ENCODE measurements around the gene RCC1. TPM values are rescaled to one million over a fixed set of nuclear protein-coding genes. Genes with fewer than 3 reads are reported as not detected.

RCC1 gene
- total and polyA plus RNA-seq, 7 experiments from 2014 or later, result 9.8 to 60.7 (median 13.6) TPM

DNA sequence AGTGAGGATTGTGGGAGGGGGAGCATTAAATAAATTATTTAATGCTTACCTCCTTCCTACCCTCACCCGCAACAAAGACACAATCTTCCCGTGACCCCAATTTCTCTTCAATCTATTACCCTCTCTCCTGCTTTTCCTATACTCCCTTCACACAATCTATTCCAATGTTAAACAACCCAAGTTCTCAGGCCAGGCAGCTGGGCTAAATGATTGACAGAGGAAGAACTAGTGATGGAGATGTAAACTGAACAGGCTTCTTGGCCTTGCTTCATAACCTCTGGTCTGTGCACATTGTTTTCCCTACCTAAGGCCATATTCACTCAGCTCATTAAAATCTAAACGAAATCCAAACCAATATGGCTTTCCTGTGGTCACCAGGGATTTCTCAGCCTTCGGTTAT, 3.9 kb upstream of the RCC1 start:
- peaks cover 0 to 7% (median under 1%) of the 10 kb centered on the region in 3 experiments for H3K36me3 ChIP-seq (ENCODE audit: control insufficient read depth in 2 of 3, insufficient read depth in 3 of 3, low read length in 3 of 3)
- intact Hi-C loops (cut with micrococcal nuclease), result no loop called here
- peaks cover 0 to 14% (median 10%) of the 10 kb centered on the region in 5 donors for H3K36me3 Mint-ChIP-seq
- H3K27ac Mint-ChIP-seq, result peak overlapping the region in 1 of 9 donors; percentile 65
- H3K4me1 ChIP-seq (ENCODE audit: control insufficient read depth in 2 of 2, insufficient read depth in 2 of 2, low read length in 2 of 2), result peaks cover 0 to 3% of the 10 kb centered on the region in 2 donors
- no peak overlapping the region for H3K4me3 ChIP-seq (ENCODE audit: low read length)
- H3K9me3 ChIP-seq (ENCODE audit: control insufficient read depth in 2 of 3, low read length in 3 of 3), result no peaks in the 10 kb centered on the region
- H3K27ac ChIP-seq (ENCODE audit: low read depth, low read length), result no peak overlapping the region
- ChIA-PET CTCF (no interaction called here), POLR2A (interaction anchor here (0.6 to 1.7 kb wide), 2 partner anchors 80 to 238 kb away, joined by 3 to 6 read pairs; no protein-coding TSS in a partner anchor)
- H3K27me3 Mint-ChIP-seq, result peaks cover 0 to 3% (median 0%) of the 10 kb centered on the region in 5 donors
- H3K4me3 Mint-ChIP-seq, result no peak overlapping the region
- H3K27me3 ChIP-seq (ENCODE audit: control insufficient read depth in 2 of 2, insufficient read depth in 2 of 2, low read length in 2 of 2), result no peaks in the 10 kb centered on the region
- DNase-seq (no peak), ATAC-seq (no peak)
- H3K9me3 Mint-ChIP-seq, result peaks cover 0 to 3% (median 0%) of the 10 kb centered on the region in 11 donors
- peaks cover 5 to 20% (median 11%) of the 10 kb centered on the region in 7 donors for H3K4me1 Mint-ChIP-seq

DNA sequence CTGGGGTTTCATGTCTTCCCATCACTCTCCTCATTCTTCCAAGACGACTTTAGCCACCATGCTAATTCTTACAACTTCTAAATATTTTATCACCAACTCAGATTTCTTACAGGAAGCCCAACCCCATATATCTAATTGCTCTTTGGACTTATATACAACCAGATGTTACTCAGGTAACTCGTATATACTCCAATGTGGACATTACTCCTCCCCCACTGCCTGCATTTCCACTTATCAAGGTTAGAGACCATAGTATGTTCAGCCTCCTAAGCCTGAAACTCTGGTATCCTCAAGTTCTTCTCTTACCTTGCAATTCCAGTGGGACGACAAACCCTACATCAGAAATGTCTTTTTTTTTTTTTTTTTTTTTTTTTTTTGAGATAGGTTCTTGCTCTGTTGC, 2.7 kb upstream of the RCC1 start:
- H3K9me3 ChIP-seq (ENCODE audit: control insufficient read depth in 2 of 3, low read length in 3 of 3), result no peaks in the 10 kb centered on the region
- DNase-seq, result no peak
- Mint-ChIP-seq H3K9me3 (peaks cover 0 to 3% (median 0%) of the 10 kb centered on the region in 11 donors), H3K4me3 (peak overlapping the region in 2 of 10 donors; percentile 16), H3K36me3 (peaks cover 0 to 24% (median 8%) of the 10 kb centered on the region in 5 donors), H3K27ac (peak overlapping the region in 2 of 9 donors; percentile 25 to 68), H3K27me3 (peaks cover 0 to 3% (median 0%) of the 10 kb centered on the region in 5 donors), H3K4me1 (peaks cover 6 to 23% (median 16%) of the 10 kb centered on the region in 7 donors)
- peaks cover 4 to 12% of the 10 kb centered on the region in 2 donors for H3K4me1 ChIP-seq (ENCODE audit: control insufficient read depth in 2 of 2, insufficient read depth in 2 of 2, low read length in 2 of 2)
- CTCF ChIA-PET, result no interaction called here
- peaks cover 0 to 4% (median 0%) of the 10 kb centered on the region in 3 experiments for H3K36me3 ChIP-seq (ENCODE audit: control insufficient read depth in 2 of 3, insufficient read depth in 3 of 3, low read length in 3 of 3)
- intact Hi-C loops (cut with micrococcal nuclease), result no loop called here
- POLR2A ChIA-PET, result interaction anchor here (0.6 to 0.7 kb wide), 3 partner anchors 11 to 138 kb away, joined by 3 read pairs; no protein-coding TSS in a partner anchor
- no peak for ATAC-seq
- H3K27me3 ChIP-seq (ENCODE audit: control insufficient read depth in 2 of 2, insufficient read depth in 2 of 2, low read length in 2 of 2), result no peaks in the 10 kb centered on the region
- H3K4me3 ChIP-seq (ENCODE audit: low read length), result no peak overlapping the region
- no peak overlapping the region for H3K27ac ChIP-seq (ENCODE audit: low read depth, low read length)

DNA sequence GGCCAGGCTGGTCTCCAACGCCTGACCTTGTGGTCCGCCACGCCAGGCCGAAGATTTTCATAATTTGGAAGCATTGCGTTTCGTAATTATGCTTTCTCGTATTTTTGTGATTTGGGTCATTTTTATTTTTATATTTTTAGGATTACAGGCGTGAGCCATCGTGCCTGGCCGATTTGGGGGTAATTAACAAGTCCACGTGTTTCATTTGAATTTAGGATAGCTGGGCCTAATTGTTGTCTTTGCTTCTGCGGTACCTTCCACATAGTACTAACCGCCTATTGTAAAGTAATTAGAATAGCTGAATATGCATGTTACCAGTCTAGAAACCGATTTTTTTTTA, 1.0 kb downstream of the RCC1 start:
- intact Hi-C loops (cut with micrococcal nuclease), result loop anchor here (1.0 to 5.0 kb wide), 12 partner anchors 11 to 675 kb away; partner anchors contain the start of genes GMEB1 (in 2 of the 2), EYA3 (in 1 of the 2), PHACTR4 (in 1 of the 2) and PPP1R8 (in 1 of the 2)
- Mint-ChIP-seq H3K27me3 (peaks cover 0 to 3% (median 0%) of the 10 kb centered on the region in 5 donors), H3K4me3 (peak overlapping the region; percentile 94 to 100 (median 99)), H3K4me1 (peaks cover 35 to 54% (median 47%) of the 10 kb centered on the region in 7 donors), H3K36me3 (peaks cover 0 to 51% (median 30%) of the 10 kb centered on the region in 5 donors), H3K27ac (peak overlapping the region; percentile 96 to 100 (median 99)), H3K9me3 (peaks cover 0 to 3% (median 0%) of the 10 kb centered on the region in 11 donors)
- ATAC-seq (no peak), DNase-seq (no peak)
- Histone ChIP-seq H3K4me1 (ENCODE audit: control insufficient read depth in 2 of 2, insufficient read depth in 2 of 2, low read length in 2 of 2) (peaks cover 36 to 42% of the 10 kb centered on the region in 2 donors), H3K4me3 (ENCODE audit: low read length) (peak overlapping the region; percentile 79), H3K27ac (ENCODE audit: low read depth, low read length) (peak overlapping the region; percentile 88), H3K36me3 (ENCODE audit: control insufficient read depth in 2 of 3, insufficient read depth in 3 of 3, low read length in 3 of 3) (peaks cover 20 to 37% (median 21%) of the 10 kb centered on the region in 3 experiments), H3K9me3 (ENCODE audit: control insufficient read depth in 2 of 3, low read length in 3 of 3) (no peaks in the 10 kb centered on the region), H3K27me3 (ENCODE audit: control insufficient read depth in 2 of 2, insufficient read depth in 2 of 2, low read length in 2 of 2) (no peaks in the 10 kb centered on the region)
- POLR2A ChIA-PET, result interaction anchor here (0.9 to 6.4 kb wide), 12 partner anchors 11 to 1019 kb away, joined by 3 to 106 read pairs (median 5); partner anchors contain the start of genes GMEB1, SESN2, TAF12 and TRNAU1AP
- CTCF ChIA-PET, result interaction anchor here (0.5 to 1.6 kb wide), 2 partner anchors 9 to 10 kb away, joined by 3 to 8 read pairs; no protein-coding TSS in a partner anchor

DNA sequence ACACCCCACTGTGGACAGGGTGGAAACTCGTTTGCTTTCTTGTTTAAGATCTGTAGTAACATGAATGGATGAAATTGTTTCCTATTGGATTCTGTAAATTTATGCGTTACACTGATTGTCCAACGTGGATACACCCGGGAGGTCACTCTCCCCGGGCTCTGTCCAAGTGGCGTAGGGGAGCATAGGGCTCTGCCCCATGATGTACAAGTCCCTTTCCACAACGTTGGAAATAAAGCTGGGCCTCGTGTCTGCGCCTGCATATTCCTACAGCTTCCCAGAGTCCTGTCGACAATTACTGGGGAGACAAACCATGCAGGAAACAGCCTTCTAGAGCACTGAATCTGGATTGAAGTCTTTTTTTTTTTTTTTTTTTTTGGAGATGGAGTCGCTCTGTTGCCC, 1.4 kb downstream of the RCC1 start:
- H3K4me1 Mint-ChIP-seq, result peaks cover 39 to 57% (median 50%) of the 10 kb centered on the region in 7 donors
- peaks cover 20 to 40% (median 21%) of the 10 kb centered on the region in 3 experiments for H3K36me3 ChIP-seq (ENCODE audit: control insufficient read depth in 2 of 3, insufficient read depth in 3 of 3, low read length in 3 of 3)
- peak overlapping the region; percentile 94 to 100 (median 99) for H3K4me3 Mint-ChIP-seq
- peak overlapping the region; percentile 88 for H3K27ac ChIP-seq (ENCODE audit: low read depth, low read length)
- ATAC-seq (no peak), DNase-seq (peak in 1 of 9 donors; percentile 36)
- peak overlapping the region; percentile 96 to 100 (median 99) for H3K27ac Mint-ChIP-seq
- CTCF ChIA-PET, result interaction anchor here (1.6 kb wide), 1 partner anchor 10 kb away, joined by 8 read pairs; no protein-coding TSS in a partner anchor
- peak overlapping the region; percentile 79 for H3K4me3 ChIP-seq (ENCODE audit: low read length)
- no peaks in the 10 kb centered on the region for H3K27me3 ChIP-seq (ENCODE audit: control insufficient read depth in 2 of 2, insufficient read depth in 2 of 2, low read length in 2 of 2)
- H3K27me3 Mint-ChIP-seq, result peaks cover 0 to 3% (median 0%) of the 10 kb centered on the region in 5 donors
- POLR2A ChIA-PET, result interaction anchor here (0.9 to 6.4 kb wide), 13 partner anchors 11 to 1019 kb away, joined by 3 to 106 read pairs (median 4); partner anchors contain the start of genes GMEB1, PHACTR4, SESN2 and TAF12
- H3K9me3 Mint-ChIP-seq, result peaks cover 0 to 3% (median 0%) of the 10 kb centered on the region in 11 donors
- peaks cover 0 to 54% (median 33%) of the 10 kb centered on the region in 5 donors for H3K36me3 Mint-ChIP-seq
- no peaks in the 10 kb centered on the region for H3K9me3 ChIP-seq (ENCODE audit: control insufficient read depth in 2 of 3, low read length in 3 of 3)
- intact Hi-C loops (cut with micrococcal nuclease), result loop anchor here (5.0 kb wide), 6 partner anchors 100 to 675 kb away; partner anchors contain the start of genes GMEB1 (in 2 of the 2), PHACTR4 (in 1 of the 2), PPP1R8 (in 1 of the 2) and SRSF4 (in 1 of the 2)
- H3K4me1 ChIP-seq (ENCODE audit: control insufficient read depth in 2 of 2, insufficient read depth in 2 of 2, low read length in 2 of 2), result peaks cover 39 to 45% of the 10 kb centered on the region in 2 donors

DNA sequence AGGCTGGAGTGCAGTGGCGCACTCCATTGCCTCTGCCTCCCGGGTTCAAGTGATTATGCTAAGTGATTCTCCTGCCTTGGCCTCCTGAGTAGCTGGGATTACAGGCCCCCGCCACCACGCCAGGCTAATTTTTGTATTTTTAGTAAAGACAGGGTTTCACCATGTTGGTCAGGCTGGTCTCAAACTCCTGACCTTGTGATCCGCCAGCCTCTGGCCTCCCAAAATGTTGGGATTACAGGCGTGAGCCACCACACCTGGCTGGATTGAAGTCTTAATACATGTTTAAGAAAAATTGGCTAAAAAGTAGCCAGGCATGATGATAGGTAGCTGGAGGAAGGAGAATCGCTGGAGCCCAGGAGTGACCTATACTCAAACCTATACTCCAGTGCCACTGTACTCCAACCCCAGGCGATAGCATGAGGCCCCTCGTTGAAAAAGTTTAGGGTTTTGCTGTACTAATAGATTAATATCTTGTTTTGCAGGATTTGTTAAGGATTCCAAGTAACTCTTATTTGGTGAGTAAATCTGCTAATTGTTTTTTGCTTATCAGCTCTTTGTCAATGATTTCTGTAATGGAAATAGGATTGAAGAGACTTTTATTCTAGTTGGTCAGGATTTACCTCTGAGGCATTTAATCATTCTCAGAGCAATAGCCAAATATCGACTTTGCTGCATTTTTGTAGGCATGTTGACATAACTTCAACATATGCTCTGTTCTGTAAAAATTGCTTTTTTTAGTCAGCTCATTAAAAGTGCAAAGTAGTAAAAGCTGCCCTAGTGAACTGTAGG, 2.0 kb downstream of the RCC1 start:
- intact Hi-C loops (cut with micrococcal nuclease), result loop anchor here (5.0 kb wide), 6 partner anchors 101 to 676 kb away; partner anchors contain the start of genes GMEB1 (in 2 of the 2), PHACTR4 (in 1 of the 2), PPP1R8 (in 1 of the 2) and SRSF4 (in 1 of the 2)
- peak overlapping the region; percentile 79 for H3K4me3 ChIP-seq (ENCODE audit: low read length)
- H3K9me3 ChIP-seq (ENCODE audit: control insufficient read depth in 2 of 3, low read length in 3 of 3), result no peaks in the 10 kb centered on the region
- Mint-ChIP-seq H3K27me3 (peaks cover 0 to 3% (median 0%) of the 10 kb centered on the region in 5 donors), H3K27ac (peak overlapping the region; percentile 96 to 100 (median 99)), H3K36me3 (peaks cover 0 to 59% (median 39%) of the 10 kb centered on the region in 5 donors), H3K9me3 (peaks cover 0 to 3% (median 0%) of the 10 kb centered on the region in 11 donors), H3K4me1 (peaks cover 45 to 62% (median 55%) of the 10 kb centered on the region in 7 donors), H3K4me3 (peak overlapping the region; percentile 94 to 100 (median 99))
- ATAC-seq, result no peak
- peaks cover 20 to 46% (median 21%) of the 10 kb centered on the region in 3 experiments for H3K36me3 ChIP-seq (ENCODE audit: control insufficient read depth in 2 of 3, insufficient read depth in 3 of 3, low read length in 3 of 3)
- POLR2A ChIA-PET, result interaction anchor here (0.7 to 6.4 kb wide), 12 partner anchors 10 to 1019 kb away, joined by 3 to 106 read pairs (median 4); partner anchors contain the start of genes ATP5IF1, PHACTR4, TAF12 and TRNAU1AP
- CTCF ChIA-PET, result interaction anchor here (0.8 to 1.6 kb wide), 4 partner anchors 9 to 229 kb away, joined by 3 to 8 read pairs (median 3); partner anchors contain the start of gene YTHDF2
- H3K27ac ChIP-seq (ENCODE audit: low read depth, low read length), result peak overlapping the region; percentile 88
- DNase-seq, result peak in 1 of 9 donors; percentile 35
- H3K4me1 ChIP-seq (ENCODE audit: control insufficient read depth in 2 of 2, insufficient read depth in 2 of 2, low read length in 2 of 2), result peaks cover 41 to 46% of the 10 kb centered on the region in 2 donors
- no peaks in the 10 kb centered on the region for H3K27me3 ChIP-seq (ENCODE audit: control insufficient read depth in 2 of 2, insufficient read depth in 2 of 2, low read length in 2 of 2)

Data from naive thymus-derived CD4-positive, alpha-beta T cell (primary cell).